ENCODE measurements around the gene FTSJ1. TPM values are rescaled to one million over a fixed set of nuclear protein-coding genes. Genes with fewer than 3 reads are reported as not detected.
"Not testable (repeated sequence)": the region's sequence is repeated elsewhere in the genome, so short reads cannot be mapped to it uniquely, and the experiment has no call there.

The FTSJ1 gene
- total and polyA plus RNA-seq, 2 donors from 2014 or later, result 30.6 to 33.9 TPM

GRCh38 chrX:48522291-48522690, 46.3 kb downstream of the FTSJ1 start:
- peak overlapping the region in 1 of 2 donors; percentile 23 for H3K27ac ChIP-seq (ENCODE audit: low read depth in 2 of 2, low read length in 2 of 2)
- peaks cover 0 to 2% (median 0%) of the 10 kb centered on the region in 3 donors for H3K4me1 ChIP-seq (ENCODE audit: control insufficient read depth in 2 of 3, insufficient read depth in 2 of 3, low read depth in 1 of 3, low read length in 3 of 3)
- H3K9me3 ChIP-seq (ENCODE audit: control insufficient read depth in 2 of 3, insufficient read depth in 1 of 3, low read length in 3 of 3), result no peaks in the 10 kb centered on the region
- intact Hi-C loops (cut with DNase I), result no loop called here
- peaks cover 0 to 6% (median 3%) of the 10 kb centered on the region in 3 donors for H3K36me3 ChIP-seq (ENCODE audit: control insufficient read depth in 2 of 3, insufficient read depth in 3 of 3, low read length in 3 of 3)
- TF ChIP-seq CTCF (IDR thresholded peaks at IDR 0.05; ENCODE audit: borderline replicate concordance, extremely low read depth, insufficient read depth), result no peak
- H3K4me3 ChIP-seq (ENCODE audit: low read length in 3 of 3), result peak overlapping the region; percentile 67 to 85 (median 75)
- peak overlapping the region; percentile 48 to 89 (median 63) for H3K9ac ChIP-seq (ENCODE audit: low read length in 3 of 3)
- FAIRE-seq (no peak), DNase-seq (peak in 4 of 5 donors; percentile 21 to 50 (median 32))
- no peaks in the 10 kb centered on the region for H3K27me3 ChIP-seq (ENCODE audit: control insufficient read depth, insufficient read depth, low read length)

- Histone ChIP-seq H3K9me3 (ENCODE audit: control insufficient read depth in 2 of 3, insufficient read depth in 1 of 3, low read length in 3 of 3) (no peaks in the 10 kb centered on the region), H3K27me3 (ENCODE audit: control insufficient read depth, insufficient read depth, low read length) (no peaks in the 10 kb centered on the region), H3K9ac (ENCODE audit: low read length in 3 of 3) (no peak overlapping the region), H3K4me3 (ENCODE audit: low read length in 3 of 3) (no peak overlapping the region), H3K27ac (ENCODE audit: low read depth in 2 of 2, low read length in 2 of 2) (no peak overlapping the region), H3K36me3 (ENCODE audit: control insufficient read depth in 2 of 3, insufficient read depth in 3 of 3, low read length in 3 of 3) (peaks cover 0 to 11% (median 3%) of the 10 kb centered on the region in 3 donors), H3K4me1 (ENCODE audit: control insufficient read depth in 2 of 3, insufficient read depth in 2 of 3, low read depth in 1 of 3, low read length in 3 of 3) (peaks cover 0 to 2% (median 0%) of the 10 kb centered on the region in 3 donors)
- FAIRE-seq (no peak), DNase-seq (no peak)
- intact Hi-C loops (cut with DNase I), result no loop called here
- no peak for TF ChIP-seq CTCF (IDR thresholded peaks at IDR 0.05; ENCODE audit: borderline replicate concordance, extremely low read depth, insufficient read depth)
These were observed 47.7 kb downstream of the FTSJ1 start for GRCh38 chrX:48523682-48524081.

- H3K9me3 ChIP-seq (ENCODE audit: control insufficient read depth in 2 of 3, insufficient read depth in 1 of 3, low read length in 3 of 3); H3K9ac ChIP-seq (ENCODE audit: low read length in 3 of 3); H3K27ac ChIP-seq (ENCODE audit: low read depth in 2 of 2, low read length in 2 of 2); H3K4me1 ChIP-seq (ENCODE audit: control insufficient read depth in 2 of 3, insufficient read depth in 2 of 3, low read depth in 1 of 3, low read length in 3 of 3); H3K27me3 ChIP-seq (ENCODE audit: control insufficient read depth, insufficient read depth, low read length); FAIRE-seq; DNase-seq; H3K4me3 ChIP-seq (ENCODE audit: low read length in 3 of 3); intact Hi-C loops (cut with DNase I): not testable (repeated sequence)
- peaks cover 0 to 11% (median 3%) of the 10 kb centered on the region in 3 donors for H3K36me3 ChIP-seq (ENCODE audit: control insufficient read depth in 2 of 3, insufficient read depth in 3 of 3, low read length in 3 of 3)
These were observed 49.9 kb downstream of the FTSJ1 start for GRCh38 chrX:48525853-48526252.

- FAIRE-seq (no peak), DNase-seq (no peak)
- Histone ChIP-seq H3K4me3 (ENCODE audit: low read length in 3 of 3) (no peak overlapping the region), H3K27me3 (ENCODE audit: control insufficient read depth, insufficient read depth, low read length) (no peaks in the 10 kb centered on the region), H3K9ac (ENCODE audit: low read length in 3 of 3) (no peak overlapping the region), H3K36me3 (ENCODE audit: control insufficient read depth in 2 of 3, insufficient read depth in 3 of 3, low read length in 3 of 3) (peaks cover 0 to 11% (median 3%) of the 10 kb centered on the region in 3 donors), H3K9me3 (ENCODE audit: control insufficient read depth in 2 of 3, insufficient read depth in 1 of 3, low read length in 3 of 3) (no peaks in the 10 kb centered on the region), H3K27ac (ENCODE audit: low read depth in 2 of 2, low read length in 2 of 2) (no peak overlapping the region), H3K4me1 (ENCODE audit: control insufficient read depth in 2 of 3, insufficient read depth in 2 of 3, low read depth in 1 of 3, low read length in 3 of 3) (no peaks in the 10 kb centered on the region)
- intact Hi-C loops (cut with DNase I), result no loop called here
- no peak for TF ChIP-seq CTCF (IDR thresholded peaks at IDR 0.05; ENCODE audit: borderline replicate concordance, extremely low read depth, insufficient read depth)
These were observed 54.7 kb downstream of the FTSJ1 start for GRCh38 chrX:48530736-48531135.
